OCI-LY1 (cell line): ENCODE measurements around the gene ZFP91.

Source experiments
- H2AFZ ChIP-seq: fragments of 200-600 bp; sonication (generic), shearing (Covaris generic); 2 replicates; pipeline ENCODE4 v1.6.0; 2014; ENCODE audit warnings: antibody characterized with exemption, mild to moderate bottlenecking, low read length
- H3F3A ChIP-seq: fragments of 200-600 bp; sonication (generic), shearing (Covaris generic); 2 replicates; pipeline ENCODE4 v1.6.0; 2014; ENCODE audit warnings: mild to moderate bottlenecking, antibody characterized with exemption, low read length, moderate library complexity; ENCODE audit not compliant: insufficient read depth
- H3K27ac ChIP-seq: fragments of 200-600 bp; sonication (generic); 2 replicates; pipeline ENCODE4 v1.5.1; 2014; ENCODE audit warnings: low read length, mixed run types, mild to moderate bottlenecking, low read depth; ENCODE audit not compliant: poor library complexity, severe bottlenecking
- H3K27me3 ChIP-seq: fragments of 200-600 bp; sonication (generic); 2 replicates; pipeline ENCODE4 v1.6.0; 2014; ENCODE audit warnings: antibody characterized with exemption, mild to moderate bottlenecking, low read length, moderate library complexity; ENCODE audit not compliant: insufficient read depth
- H3K36me3 ChIP-seq: fragments of 200-600 bp; sonication (generic); 2 replicates; pipeline ENCODE4 v1.6.1; 2014; ENCODE audit warnings: mild to moderate bottlenecking, antibody characterized with exemption, low read length, moderate library complexity, mixed read lengths; ENCODE audit not compliant: insufficient read depth
- H3K4me1 ChIP-seq: fragments of 200-600 bp; sonication (generic); 2 replicates; pipeline ENCODE4 v1.5.1; 2014; ENCODE audit warnings: mild to moderate bottlenecking, low read length, moderate library complexity; ENCODE audit not compliant: insufficient read depth, severe bottlenecking
- H3K4me2 ChIP-seq: fragments of 200-600 bp; sonication (generic), shearing (Covaris generic); 2 replicates; pipeline ENCODE4 v1.6.1; 2014; ENCODE audit warnings: low read length
- H3K4me3 ChIP-seq: fragments of 200-600 bp; sonication (generic); 2 replicates; pipeline ENCODE4 v1.5.1; 2014; ENCODE audit warnings: low read length, low read depth, mild to moderate bottlenecking, mixed read lengths; ENCODE audit not compliant: poor library complexity, severe bottlenecking
- H3K79me2 ChIP-seq: fragments of 200-600 bp; shearing (Covaris generic); 2 replicates; pipeline ENCODE4 v1.6.1; 2016; ENCODE audit warnings: mixed run types, low read length, mixed read lengths; ENCODE audit not compliant: insufficient read depth
- H3K9ac ChIP-seq: fragments of 200-600 bp; sonication (generic), shearing (Covaris generic); 2 replicates; pipeline ENCODE4 v1.6.1; 2014; ENCODE audit warnings: mild to moderate bottlenecking, low read length, mixed read lengths
- H3K9me2 ChIP-seq: fragments of 200-600 bp; sonication (generic), shearing (Covaris generic); 2 replicates; pipeline ENCODE4 v1.6.1; 2014; ENCODE audit warnings: low read depth, mild to moderate bottlenecking, low read length, mixed read lengths
- H3K9me3 ChIP-seq: fragments of 200-600 bp; shearing (Covaris generic); 2 replicates; pipeline ENCODE4 v1.6.1; 2014; ENCODE audit warnings: low read length, mixed read lengths
- H4K20me1 ChIP-seq: fragments of 200-600 bp; sonication (generic), shearing (Covaris generic); 2 replicates; pipeline ENCODE4 v1.6.0; 2016; ENCODE audit warnings: mild to moderate bottlenecking, low read length; ENCODE audit not compliant: insufficient read depth
- CTCF ChIP-seq: fragments of 200-600 bp; sonication (generic), shearing (Covaris generic); IDR thresholded peaks from 2 replicates; pipeline ENCODE4 v1.5.1; 2017; ENCODE audit warnings: mild to moderate bottlenecking, antibody characterized with exemption, low read length, moderate library complexity, mixed read lengths
- EZH2 ChIP-seq: fragments of 200-600 bp; sonication (generic), shearing (Covaris generic); IDR thresholded peaks from 2 replicates; pipeline ENCODE4 v1.8.0; 2017; ENCODE audit warnings: borderline replicate concordance, mixed run types, mild to moderate bottlenecking, antibody characterized with exemption, low read length, moderate library complexity, mixed read lengths

ZFP91 gene

GRCh38 chr11:58639103-58639502, 60.2 kb downstream of the ZFP91 start:
- no peaks in the 10 kb centered on the region for H3K9me3 ChIP-seq

GRCh38 chr11:58639669-58640068, 60.8 kb downstream of the ZFP91 start:
- no peaks in the 10 kb centered on the region for H3K9me2 ChIP-seq
- H3K27ac ChIP-seq: no peak overlapping the region
- no peak overlapping the region for H3K9ac ChIP-seq
- H3K4me3 ChIP-seq: no peak overlapping the region
- no peak overlapping the region for H3K4me2 ChIP-seq
- H3K36me3 ChIP-seq: no peaks in the 10 kb centered on the region
- H3K9me3 ChIP-seq: no peaks in the 10 kb centered on the region
- no peaks in the 10 kb centered on the region for H3F3A ChIP-seq
- no peaks in the 10 kb centered on the region for H3K27me3 ChIP-seq
- H3K4me1 ChIP-seq: no peaks in the 10 kb centered on the region
- no peaks in the 10 kb centered on the region for H4K20me1 ChIP-seq
- no peak for TF ChIP-seq EZH2
- TF ChIP-seq CTCF: no peak
- no peak overlapping the region for H2AFZ ChIP-seq
- no peaks in the 10 kb centered on the region for H3K79me2 ChIP-seq

More at GRCh38 chr11:58639103-58639502, 60.2 kb downstream of the ZFP91 start:
- H3K4me2 ChIP-seq: no peak overlapping the region
- H3K36me3 ChIP-seq: no peaks in the 10 kb centered on the region
- no peak overlapping the region for H3K9ac ChIP-seq
- no peaks in the 10 kb centered on the region for H3K4me1 ChIP-seq
- no peaks in the 10 kb centered on the region for H3K27me3 ChIP-seq
- H3F3A ChIP-seq: no peaks in the 10 kb centered on the region
- no peak overlapping the region for H3K4me3 ChIP-seq
- H3K27ac ChIP-seq: no peak overlapping the region
- no peaks in the 10 kb centered on the region for H3K9me2 ChIP-seq
- TF ChIP-seq CTCF (no peak), EZH2 (no peak)
- H2AFZ ChIP-seq: no peak overlapping the region
- H4K20me1 ChIP-seq: no peaks in the 10 kb centered on the region
- no peaks in the 10 kb centered on the region for H3K79me2 ChIP-seq

- no peak overlapping the region for H2AFZ ChIP-seq
- no peaks in the 10 kb centered on the region for H3K9me2 ChIP-seq
- no peak overlapping the region for H3K4me3 ChIP-seq
- H3K79me2 ChIP-seq: no peaks in the 10 kb centered on the region
- no peak overlapping the region for H3K9ac ChIP-seq
- no peak overlapping the region for H3K4me2 ChIP-seq
- H3F3A ChIP-seq: no peaks in the 10 kb centered on the region
- no peaks in the 10 kb centered on the region for H3K4me1 ChIP-seq
- H3K27me3 ChIP-seq: no peaks in the 10 kb centered on the region
- H4K20me1 ChIP-seq: no peaks in the 10 kb centered on the region
- H3K36me3 ChIP-seq: no peaks in the 10 kb centered on the region
- H3K27ac ChIP-seq: no peak overlapping the region
- no peak for TF ChIP-seq CTCF
- TF ChIP-seq EZH2: no peak
- H3K9me3 ChIP-seq: peaks cover 2% of the 10 kb centered on the region; the same call in 1 of the 2 replicates
Observed at GRCh38 chr11:58640386-58641023, 61.6 kb downstream of the ZFP91 start.
